Iris pigment epithelial cell (primary cell): Measurements from ENCODE around the gene NLRP13.
"Not testable (repeated sequence)": the region's sequence is repeated elsewhere in the genome, so short reads cannot be mapped to it uniquely, and the experiment has no call there.

Source experiments
- DNase-seq: peaks from one replicate; pipeline ENCODE4 v3.0.0-alpha.2; 2011; ENCODE audit warnings: low read depth

NLRP13 gene

GRCh38 chr19:55931936-55932386, at the start of gene NLRP13:
Gene NLRP13 (minus strand): TSS chr19:55932336. CDS start chr19:55932311, 25 bp downstream.
- no peak for DNase-seq

GRCh38 chr19:55980415-55980814, 48.3 kb upstream of the NLRP13 start:
- DNase-seq = no peak

DNA sequence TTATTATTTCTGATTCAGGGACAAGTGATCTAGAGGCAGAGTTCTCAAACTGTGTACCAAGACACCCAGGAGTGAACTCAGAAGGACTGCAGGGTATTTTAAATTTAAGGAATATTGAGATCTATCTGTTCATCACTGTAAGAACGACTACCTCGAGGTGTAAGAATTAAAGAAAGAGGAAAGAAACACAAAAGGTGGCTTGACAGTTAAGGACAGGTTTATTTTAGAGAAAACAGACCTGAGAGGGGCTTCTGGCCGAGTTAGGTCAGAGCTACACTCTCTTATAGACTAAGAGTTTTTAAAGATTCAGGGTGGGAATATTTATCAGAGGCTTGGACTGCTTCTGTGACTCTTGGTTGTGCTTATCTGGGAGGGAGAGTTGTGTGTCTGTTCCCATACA, 41.8 kb upstream of the NLRP13 start:
- no peak for DNase-seq

DNA sequence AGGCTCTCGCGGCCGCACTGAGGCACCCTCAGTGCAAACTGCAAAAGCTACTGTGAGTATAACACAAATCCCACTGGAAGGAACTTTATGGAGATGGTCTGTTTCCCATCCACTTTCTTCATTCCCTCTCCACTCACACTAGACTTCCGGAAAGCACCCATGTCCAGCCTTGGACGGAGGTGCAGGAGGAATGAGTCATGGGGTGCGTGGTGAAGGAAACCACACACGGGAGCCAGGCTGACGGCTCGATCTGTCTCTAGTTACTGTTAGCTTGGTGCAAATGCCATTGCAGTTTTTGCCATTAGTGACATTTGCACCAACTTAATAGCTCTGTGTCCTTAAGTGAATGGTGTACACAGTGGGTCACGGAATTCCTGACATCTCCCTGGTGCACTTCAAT, 30.1 kb upstream of the NLRP13 start:
- DNase-seq = no peak

DNA sequence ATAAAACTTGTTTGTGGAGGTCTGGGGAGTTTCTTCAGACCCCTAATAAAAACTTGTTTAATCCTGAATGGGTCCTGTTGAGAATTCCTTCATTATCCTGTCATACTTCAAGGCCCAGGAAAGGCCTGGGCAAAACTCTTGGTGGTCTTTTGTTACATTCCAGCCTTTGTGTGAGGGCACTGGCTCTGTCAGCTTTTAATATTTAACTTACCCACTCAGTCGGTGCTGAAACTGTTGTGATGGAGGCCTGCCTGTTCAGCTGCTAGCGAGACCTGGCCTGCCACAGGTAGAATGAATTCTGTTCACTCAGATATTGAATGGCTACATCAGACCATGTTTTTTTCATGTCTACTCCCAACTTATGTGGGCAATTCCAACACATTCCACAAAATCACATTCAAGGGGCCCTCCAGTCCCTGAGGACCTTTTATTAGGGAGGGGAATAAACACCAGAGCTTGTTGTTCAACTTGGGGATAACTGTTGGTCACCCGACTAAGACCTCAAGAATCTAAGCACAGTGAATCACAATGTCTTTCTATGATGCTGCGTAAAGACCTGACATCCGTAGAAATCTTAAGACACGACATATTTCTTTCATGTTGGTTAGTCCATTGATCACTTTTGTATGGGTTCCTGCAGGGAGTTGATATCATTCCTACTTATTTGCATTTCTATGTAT, 28.0 kb upstream of the NLRP13 start:
- no peak for DNase-seq

DNA sequence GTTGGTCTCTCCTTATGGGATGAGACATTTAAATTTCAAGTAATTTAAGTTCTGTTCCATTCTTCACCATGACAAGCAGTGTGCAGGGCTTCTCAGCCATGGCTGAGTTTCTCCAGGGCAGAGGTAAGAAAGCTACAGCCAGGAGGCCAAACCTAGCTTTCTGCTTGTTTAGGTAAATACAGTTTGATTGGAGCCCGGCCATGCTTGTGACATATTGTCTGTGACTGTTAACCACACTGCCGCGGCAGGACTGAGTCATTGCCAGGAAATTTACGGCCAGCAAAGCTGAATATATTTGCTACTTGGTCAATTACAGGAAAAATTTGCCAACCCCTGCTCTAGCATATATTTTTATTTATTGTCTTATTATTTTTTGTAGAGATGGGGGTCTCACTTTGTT, 26.2 kb upstream of the NLRP13 start:
- DNase-seq = no peak

- DNase-seq = no peak
These were observed 24.3 kb upstream of the NLRP13 start for GRCh38 chr19:55956431-55956830.

DNA sequence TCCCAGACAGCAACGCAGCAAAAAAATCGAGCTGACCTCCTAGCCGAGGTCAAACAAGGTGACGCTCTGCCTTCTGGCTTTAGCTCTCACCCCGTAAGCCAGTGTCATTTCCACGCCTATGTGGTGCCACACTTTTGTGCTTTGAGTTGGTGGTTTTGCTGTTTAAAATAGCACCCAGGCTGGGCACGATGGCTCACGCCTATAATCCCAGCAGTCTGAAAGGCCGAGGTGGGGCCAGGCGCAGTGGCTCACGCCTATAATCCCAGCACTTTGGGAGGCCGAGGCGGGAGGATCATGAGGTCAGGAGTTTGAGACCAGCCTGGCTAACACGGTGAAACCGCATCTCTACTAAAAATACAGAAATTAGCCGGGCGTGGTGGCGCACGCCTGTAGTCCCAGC, 18.4 kb upstream of the NLRP13 start:
- DNase-seq = not testable (repeated sequence)

GRCh38 chr19:55947532-55947931, 15.4 kb upstream of the NLRP13 start, which contains the start of gene NLRP8:
Gene NLRP8 (plus strand): TSS chr19:55947832.
- DNase-seq = no peak

- DNase-seq = no peak
These were observed 8.2 kb upstream of the NLRP13 start for GRCh38 chr19:55940306-55940705.

DNA sequence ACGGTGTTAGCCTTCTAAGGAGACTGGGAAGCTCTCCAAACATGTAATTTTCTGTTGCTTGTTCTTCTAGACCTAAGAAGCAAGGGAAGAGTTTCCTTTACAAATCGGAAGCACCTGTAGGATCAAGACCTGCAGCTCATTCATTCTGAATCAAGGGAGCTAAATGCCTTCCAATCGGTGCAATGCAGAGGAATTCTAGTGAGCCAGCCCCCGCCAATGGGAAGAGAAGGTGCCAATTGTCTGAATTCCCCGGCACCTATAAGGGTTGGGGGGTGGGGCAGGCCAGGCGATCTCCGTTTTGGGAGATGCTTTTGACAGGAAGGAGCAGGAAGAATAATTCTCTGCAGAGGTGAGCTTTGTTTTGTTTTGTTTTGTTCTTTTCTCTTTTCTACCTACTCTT, 7.1 kb upstream of the NLRP13 start:
- DNase-seq = no peak

- DNase-seq = no peak
These were observed 3.1 kb upstream of the NLRP13 start for GRCh38 chr19:55935206-55935605.

GRCh38 chr19:55930996-55931515, 1.1 kb downstream of the NLRP13 start:
- DNase-seq = no peak

DNA sequence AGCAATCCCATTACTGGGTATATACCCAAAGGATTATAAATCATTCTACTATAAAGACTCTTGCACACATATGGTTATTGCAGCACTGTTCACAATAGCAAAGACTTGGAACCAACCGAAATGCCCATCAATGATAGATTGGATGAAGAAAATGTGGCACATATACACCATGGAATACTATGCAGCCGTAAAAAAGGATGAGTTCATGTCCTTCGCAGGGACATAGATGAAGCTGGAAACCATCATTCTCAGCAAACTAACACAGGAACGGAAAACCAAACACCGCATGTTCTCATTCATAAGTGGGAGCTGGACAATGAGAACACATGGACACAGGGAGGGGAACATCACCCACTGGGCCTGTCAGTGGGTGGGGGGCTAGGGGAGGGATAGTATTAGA, 2.9 kb downstream of the NLRP13 start:
- DNase-seq = not testable (repeated sequence)

- DNase-seq = no peak
These were observed 4.1 kb downstream of the NLRP13 start for GRCh38 chr19:55927991-55928390.

DNA sequence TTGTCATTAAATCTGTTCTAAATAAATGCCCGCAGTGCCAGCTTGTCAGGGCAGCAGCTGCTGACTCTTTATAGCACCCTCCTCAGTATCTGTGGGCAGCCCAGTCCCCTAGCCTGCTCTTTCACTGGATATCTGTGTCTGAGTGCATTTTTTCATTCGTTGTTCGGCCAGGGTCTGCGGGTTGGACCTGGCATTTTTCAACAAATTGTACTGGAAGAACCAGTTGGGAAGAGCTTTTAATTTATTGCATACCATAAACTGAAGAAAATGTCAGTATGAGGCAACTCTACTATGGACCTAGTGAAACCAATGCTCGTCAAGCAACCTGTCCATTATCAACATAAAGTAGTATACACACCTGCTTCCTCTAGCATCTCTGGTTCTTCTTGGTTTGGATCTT, 8.6 kb downstream of the NLRP13 start:
- no peak for DNase-seq

DNA sequence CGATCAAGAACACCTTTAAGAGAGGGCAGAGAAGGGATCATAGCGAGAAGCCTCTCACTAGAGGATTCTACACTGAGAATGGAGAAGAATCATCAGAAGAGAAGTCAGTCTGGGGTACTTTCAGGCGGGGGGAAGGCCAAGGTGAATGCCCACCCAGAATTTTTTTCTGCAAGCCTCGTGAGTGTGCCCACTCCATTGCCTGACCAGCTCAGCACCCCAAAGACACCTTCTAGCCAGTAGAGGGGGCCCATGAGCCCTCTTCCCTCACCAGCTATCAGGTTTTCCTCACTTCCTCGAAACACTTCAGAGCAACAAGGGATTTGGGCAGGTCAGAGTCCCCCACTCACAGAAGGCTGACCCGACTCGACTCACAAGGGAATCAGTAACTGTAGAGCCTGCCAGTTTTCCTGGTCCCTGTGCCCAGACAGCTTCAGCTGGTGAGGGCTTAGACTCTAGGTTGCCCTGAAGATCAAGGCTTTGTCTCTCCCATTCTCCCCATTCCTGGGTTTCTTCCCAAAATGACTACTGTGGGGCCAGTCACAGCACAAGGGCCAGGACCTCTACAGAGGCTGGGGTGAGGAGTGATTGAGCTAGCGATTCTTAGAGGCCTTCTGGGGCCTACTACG, 18.4 kb downstream of the NLRP13 start:
- DNase-seq = no peak

- no peak for DNase-seq
These were observed 19.2 kb downstream of the NLRP13 start for GRCh38 chr19:55912916-55913315.

- no peak for DNase-seq
These were observed 22.3 kb downstream of the NLRP13 start for GRCh38 chr19:55909801-55910200.

DNA sequence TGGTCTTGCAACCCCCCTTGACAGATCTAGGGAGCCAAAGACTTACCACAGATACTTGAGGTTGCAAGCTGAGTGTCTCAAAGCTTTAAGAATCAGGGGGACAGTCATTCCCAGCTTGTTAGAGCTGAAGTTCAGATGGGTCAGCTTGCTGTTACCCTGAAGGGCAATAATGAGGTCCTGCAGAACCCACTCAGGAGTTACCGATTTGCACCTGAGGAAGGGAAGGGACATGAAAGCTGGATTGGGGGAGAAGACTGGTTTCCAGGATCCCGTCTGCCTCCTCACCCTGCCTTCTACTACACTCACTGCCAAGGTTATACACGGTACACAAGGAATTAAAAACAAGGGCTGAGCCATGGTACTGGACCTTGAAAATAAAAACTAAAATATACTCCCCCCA, 24.4 kb downstream of the NLRP13 start:
- DNase-seq = no peak

DNA sequence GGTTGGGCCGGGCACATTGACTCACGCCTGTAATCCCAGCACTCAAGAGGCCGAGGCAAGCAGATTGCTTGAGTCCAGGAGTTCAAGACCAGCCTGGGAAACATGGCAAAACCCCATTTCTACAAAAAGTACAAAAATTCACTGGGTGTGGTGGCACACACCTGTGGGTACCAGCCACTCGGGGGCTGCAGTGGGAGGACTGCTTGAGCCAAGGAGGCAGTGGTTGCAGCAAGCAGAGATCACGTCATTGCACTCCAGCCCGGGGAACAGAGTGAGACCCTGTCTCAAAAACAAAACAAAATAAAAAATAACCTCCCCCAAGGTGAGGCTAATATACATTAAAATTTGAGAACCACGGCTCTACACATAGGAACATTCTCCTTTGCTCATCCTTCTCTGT, 24.9 kb downstream of the NLRP13 start:
- no peak for DNase-seq

- no peak for DNase-seq
These were observed 29.9 kb downstream of the NLRP13 start for GRCh38 chr19:55902080-55902751.
